Measurements from ENCODE around the gene REEP1.

DNA sequence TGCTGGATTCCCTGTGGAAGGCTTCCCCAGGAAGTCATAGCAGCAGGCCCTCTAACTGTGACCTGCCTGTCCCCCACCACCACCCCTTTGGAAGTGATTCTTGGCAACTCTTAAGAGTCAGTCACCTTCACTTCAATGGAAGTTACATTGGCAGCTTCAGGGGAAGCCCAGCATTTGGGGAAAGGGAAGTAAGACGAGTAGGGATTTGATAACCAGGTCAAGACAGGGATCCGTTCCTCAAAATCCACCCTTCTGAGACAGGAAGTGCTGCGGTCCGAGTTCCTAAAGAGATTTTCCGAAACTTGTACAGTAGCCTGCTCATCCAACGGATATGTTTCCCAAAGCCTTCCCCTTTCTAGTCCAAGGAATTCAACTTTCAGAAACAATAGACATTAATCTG is 84.0 kb downstream of the REEP1 start:
- TF ChIP-seq CHD2 (IDR thresholded peaks at IDR 0.05; ENCODE audit: low read length): no peak
- TF ChIP-seq, protein P1, sequence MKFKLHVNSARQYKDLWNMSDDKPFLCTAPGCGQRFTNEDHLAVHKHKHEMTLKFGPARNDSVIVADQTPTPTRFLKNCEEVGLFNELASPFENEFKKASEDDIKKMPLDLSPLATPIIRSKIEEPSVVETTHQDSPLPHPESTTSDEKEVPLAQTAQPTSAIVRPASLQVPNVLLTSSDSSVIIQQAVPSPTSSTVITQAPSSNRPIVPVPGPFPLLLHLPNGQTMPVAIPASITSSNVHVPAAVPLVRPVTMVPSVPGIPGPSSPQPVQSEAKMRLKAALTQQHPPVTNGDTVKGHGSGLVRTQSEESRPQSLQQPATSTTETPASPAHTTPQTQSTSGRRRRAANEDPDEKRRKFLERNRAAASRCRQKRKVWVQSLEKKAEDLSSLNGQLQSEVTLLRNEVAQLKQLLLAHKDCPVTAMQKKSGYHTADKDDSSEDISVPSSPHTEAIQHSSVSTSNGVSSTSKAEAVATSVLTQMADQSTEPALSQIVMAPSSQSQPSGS (IDR thresholded peaks at IDR 0.05; ENCODE audit: low read length): no peak
- TF ChIP-seq, protein P2, sequence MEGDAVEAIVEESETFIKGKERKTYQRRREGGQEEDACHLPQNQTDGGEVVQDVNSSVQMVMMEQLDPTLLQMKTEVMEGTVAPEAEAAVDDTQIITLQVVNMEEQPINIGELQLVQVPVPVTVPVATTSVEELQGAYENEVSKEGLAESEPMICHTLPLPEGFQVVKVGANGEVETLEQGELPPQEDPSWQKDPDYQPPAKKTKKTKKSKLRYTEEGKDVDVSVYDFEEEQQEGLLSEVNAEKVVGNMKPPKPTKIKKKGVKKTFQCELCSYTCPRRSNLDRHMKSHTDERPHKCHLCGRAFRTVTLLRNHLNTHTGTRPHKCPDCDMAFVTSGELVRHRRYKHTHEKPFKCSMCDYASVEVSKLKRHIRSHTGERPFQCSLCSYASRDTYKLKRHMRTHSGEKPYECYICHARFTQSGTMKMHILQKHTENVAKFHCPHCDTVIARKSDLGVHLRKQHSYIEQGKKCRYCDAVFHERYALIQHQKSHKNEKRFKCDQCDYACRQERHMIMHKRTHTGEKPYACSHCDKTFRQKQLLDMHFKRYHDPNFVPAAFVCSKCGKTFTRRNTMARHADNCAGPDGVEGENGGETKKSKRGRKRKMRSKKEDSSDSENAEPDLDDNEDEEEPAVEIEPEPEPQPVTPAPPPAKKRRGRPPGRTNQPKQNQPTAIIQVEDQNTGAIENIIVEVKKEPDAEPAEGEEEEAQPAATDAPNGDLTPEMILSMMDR (IDR thresholded peaks at IDR 0.05; ENCODE audit: control extremely low read depth in 1 of 3, insufficient read depth in 1 of 3, low read depth in 1 of 3, low read length in 3 of 3): no peak
- TF ChIP-seq SP2 (IDR thresholded peaks at IDR 0.05; ENCODE audit: low read length): no peak

All from H1 (cell line).